ENCODE measurements around the gene SDCBP2. TPM values are rescaled to one million over a fixed set of nuclear protein-coding genes. Genes with fewer than 3 reads are reported as not detected.

SDCBP2 gene
- total RNA-seq, 2 donors from 2014 or later, result 4.0 to 7.3 TPM

GRCh38 chr20:1320016-1320415 lies 8.9 kb downstream of the SDCBP2 start:
- intact Hi-C loops (cut with DNase I), result no loop called here
- H3K27me3 ChIP-seq (replicated peaks; ENCODE audit: insufficient read depth), result no peaks in the 10 kb centered on the region
- no peaks in the 10 kb centered on the region for H3K4me1 ChIP-seq (replicated peaks)
- no peaks in the 10 kb centered on the region for H3K36me3 ChIP-seq
- H3K9me3 ChIP-seq, result no peaks in the 10 kb centered on the region
- no peak overlapping the region for H3K4me3 ChIP-seq
- WGBS, result 91% methylated on average over 6 of the region's 6 CpGs
- TF ChIP-seq POLR2A (IDR thresholded peaks at IDR 0.05) (no peak), CTCF (IDR thresholded peaks at IDR 0.05) (no peak), POLR2AphosphoS5 (IDR thresholded peaks at IDR 0.05) (no peak)
- H3K27ac ChIP-seq, result no peak overlapping the region
- no peak for DNase-seq (ENCODE audit: low spot score)

- Histone ChIP-seq H3K4me3 (no peak overlapping the region), H3K27me3 (replicated peaks; ENCODE audit: insufficient read depth) (no peaks in the 10 kb centered on the region), H3K9me3 (no peaks in the 10 kb centered on the region), H3K36me3 (no peaks in the 10 kb centered on the region), H3K4me1 (replicated peaks) (no peaks in the 10 kb centered on the region), H3K27ac (no peak overlapping the region)
- 79% methylated on average over 3 of the region's 4 CpGs for WGBS
- TF ChIP-seq CTCF (IDR thresholded peaks at IDR 0.05), result no peak
- no peak for TF ChIP-seq POLR2AphosphoS5 (IDR thresholded peaks at IDR 0.05)
- no peak for TF ChIP-seq POLR2A (IDR thresholded peaks at IDR 0.05)
- DNase-seq (ENCODE audit: low spot score), result no peak
- intact Hi-C loops (cut with DNase I), result no loop called here
Observed at GRCh38 chr20:1319462-1319861, 9.5 kb downstream of the SDCBP2 start.

GRCh38 chr20:1319051-1319450 lies 9.9 kb downstream of the SDCBP2 start:
- TF ChIP-seq POLR2AphosphoS5 (IDR thresholded peaks at IDR 0.05), result no peak
- TF ChIP-seq CTCF (IDR thresholded peaks at IDR 0.05), result no peak
- no peak for TF ChIP-seq POLR2A (IDR thresholded peaks at IDR 0.05)
- no peaks in the 10 kb centered on the region for H3K4me1 ChIP-seq (replicated peaks)
- no peaks in the 10 kb centered on the region for H3K9me3 ChIP-seq
- intact Hi-C loops (cut with DNase I), result no loop called here
- H3K27me3 ChIP-seq (replicated peaks; ENCODE audit: insufficient read depth), result no peaks in the 10 kb centered on the region
- DNase-seq (ENCODE audit: low spot score), result no peak
- H3K36me3 ChIP-seq, result no peaks in the 10 kb centered on the region
- H3K27ac ChIP-seq, result no peak overlapping the region
- no peak overlapping the region for H3K4me3 ChIP-seq
- 82% methylated on average over 4 of the region's 4 CpGs for WGBS

GRCh38 chr20:1317545-1318255 lies 11.2 kb downstream of the SDCBP2 start:
- H3K4me3 ChIP-seq, result no peak overlapping the region
- no peaks in the 10 kb centered on the region for H3K36me3 ChIP-seq
- WGBS, result 45% methylated on average over 12 of the region's 12 CpGs
- H3K27ac ChIP-seq, result no peak overlapping the region
- no peaks in the 10 kb centered on the region for H3K4me1 ChIP-seq (replicated peaks)
- no peaks in the 10 kb centered on the region for H3K9me3 ChIP-seq
- TF ChIP-seq CTCF (IDR thresholded peaks at IDR 0.05) (no peak), POLR2AphosphoS5 (IDR thresholded peaks at IDR 0.05) (no peak), POLR2A (IDR thresholded peaks at IDR 0.05) (no peak)
- intact Hi-C loops (cut with DNase I), result no loop called here
- H3K27me3 ChIP-seq (replicated peaks; ENCODE audit: insufficient read depth), result no peaks in the 10 kb centered on the region
- DNase-seq (ENCODE audit: low spot score), result no peak

GRCh38 chr20:1315804-1316203 lies 13.1 kb downstream of the SDCBP2 start:
- no peak overlapping the region for H3K4me3 ChIP-seq
- H3K4me1 ChIP-seq (replicated peaks), result no peaks in the 10 kb centered on the region
- TF ChIP-seq POLR2A (IDR thresholded peaks at IDR 0.05) (no peak), POLR2AphosphoS5 (IDR thresholded peaks at IDR 0.05) (no peak), CTCF (IDR thresholded peaks at IDR 0.05) (no peak)
- 79% methylated on average over 5 of the region's 5 CpGs for WGBS
- no peaks in the 10 kb centered on the region for H3K36me3 ChIP-seq
- H3K27ac ChIP-seq, result no peak overlapping the region
- intact Hi-C loops (cut with DNase I), result no loop called here
- no peaks in the 10 kb centered on the region for H3K27me3 ChIP-seq (replicated peaks; ENCODE audit: insufficient read depth)
- no peak for DNase-seq (ENCODE audit: low spot score)
- no peaks in the 10 kb centered on the region for H3K9me3 ChIP-seq

Data from prostate gland (tissue), 2 donors.